ENCODE results near the gene CACNB4. TPM values are rescaled to one million over a fixed set of nuclear protein-coding genes. Genes with fewer than 3 reads are reported as not detected.

CACNB4 gene
- total RNA-seq, 2 donors from 2014 or later = 0.33 to 1.3 TPM

GRCh38 chr2:151981886-151982285 is 117.0 kb downstream of the CACNB4 start:
- intact Hi-C loops (cut with DNase I) = no loop called here
- no peaks in the 10 kb centered on the region for H3K36me3 ChIP-seq (replicated peaks in 1 of 2; ENCODE audit: insufficient read depth in 1 of 2, low read depth in 2 of 2)
- 92 to 93% methylated on average over 1 of the region's 1 CpG for whole genome bisulfite sequencing, 2 donors
- H3K9me3 ChIP-seq = no peaks in the 10 kb centered on the region
- no peak overlapping the region for H3K27ac ChIP-seq
- DNase-seq (no peak), ATAC-seq (no peak)
- TF ChIP-seq CTCF (IDR thresholded peaks at IDR 0.05) (no peak), POLR2A (IDR thresholded peaks at IDR 0.05) (no peak)
- H3K4me3 ChIP-seq = no peak overlapping the region
- H3K4me1 ChIP-seq = no peaks in the 10 kb centered on the region
- H3K27me3 ChIP-seq = no peaks in the 10 kb centered on the region

- 93 to 96% methylated on average over 3 of the region's 3 CpGs for WGBS, 2 donors
- Histone ChIP-seq H3K9me3 (no peaks in the 10 kb centered on the region), H3K4me1 (no peaks in the 10 kb centered on the region), H3K27ac (no peak overlapping the region), H3K36me3 (replicated peaks in 1 of 2; ENCODE audit: insufficient read depth in 1 of 2, low read depth in 2 of 2) (no peaks in the 10 kb centered on the region), H3K27me3 (no peaks in the 10 kb centered on the region), H3K4me3 (no peak overlapping the region)
- ATAC-seq (no peak), DNase-seq (no peak)
- no peak for TF ChIP-seq CTCF (IDR thresholded peaks at IDR 0.05)
- TF ChIP-seq POLR2A (IDR thresholded peaks at IDR 0.05) = no peak
- intact Hi-C loops (cut with DNase I) = no loop called here
These were observed 119.2 kb downstream of the CACNB4 start for GRCh38 chr2:151979694-151980093.

- TF ChIP-seq CTCF (IDR thresholded peaks at IDR 0.05) (no peak), POLR2A (IDR thresholded peaks at IDR 0.05) (no peak)
- 72 to 86% methylated on average over 5 to 7 of the region's 7 CpGs for WGBS, 2 donors
- no peak for ATAC-seq
These were observed 120.1 kb downstream of the CACNB4 start for GRCh38 chr2:151978709-151979108.

DNA sequence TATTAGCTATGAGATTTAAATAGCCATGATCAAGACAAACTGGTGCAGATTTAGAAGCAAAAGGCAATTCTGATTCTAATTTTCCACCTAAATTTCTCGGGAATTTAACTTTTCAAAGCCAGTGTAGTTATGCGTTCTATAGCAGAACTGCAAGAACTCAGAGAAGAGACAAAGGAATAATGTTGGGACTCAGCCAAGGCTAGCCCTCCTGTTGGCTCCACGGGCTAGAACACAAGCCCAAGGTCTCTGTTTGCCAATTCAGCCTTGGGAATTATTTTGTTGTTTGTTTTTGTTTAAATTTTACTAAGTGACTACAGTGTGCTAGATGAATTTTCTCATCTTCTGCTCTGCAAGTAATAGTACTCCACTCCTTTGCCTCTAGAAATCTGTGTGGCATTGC is 121.2 kb downstream of the CACNB4 start:
- Histone ChIP-seq H3K36me3 (replicated peaks in 1 of 2; ENCODE audit: insufficient read depth in 1 of 2, low read depth in 2 of 2) (no peaks in the 10 kb centered on the region), H3K4me3 (no peak overlapping the region), H3K4me1 (no peaks in the 10 kb centered on the region), H3K27ac (no peak overlapping the region), H3K27me3 (no peaks in the 10 kb centered on the region), H3K9me3 (no peaks in the 10 kb centered on the region)
- DNase-seq (no peak), ATAC-seq (no peak)
- WGBS, 2 donors = 71 to 73% methylated on average over 3 of the region's 3 CpGs
- TF ChIP-seq POLR2A (IDR thresholded peaks at IDR 0.05) (no peak), CTCF (IDR thresholded peaks at IDR 0.05) (no peak)
- intact Hi-C loops (cut with DNase I) = no loop called here

More at GRCh38 chr2:151978709-151979108, 120.1 kb downstream of the CACNB4 start:
- no peak overlapping the region for H3K27ac ChIP-seq
- H3K4me3 ChIP-seq = no peak overlapping the region
- H3K9me3 ChIP-seq = no peaks in the 10 kb centered on the region
- intact Hi-C loops (cut with DNase I) = no loop called here
- no peaks in the 10 kb centered on the region for H3K36me3 ChIP-seq (replicated peaks in 1 of 2; ENCODE audit: insufficient read depth in 1 of 2, low read depth in 2 of 2)
- H3K27me3 ChIP-seq = no peaks in the 10 kb centered on the region
- no peaks in the 10 kb centered on the region for H3K4me1 ChIP-seq
- DNase-seq = peak in 2 of 4 donors; percentile 23 to 35

DNA sequence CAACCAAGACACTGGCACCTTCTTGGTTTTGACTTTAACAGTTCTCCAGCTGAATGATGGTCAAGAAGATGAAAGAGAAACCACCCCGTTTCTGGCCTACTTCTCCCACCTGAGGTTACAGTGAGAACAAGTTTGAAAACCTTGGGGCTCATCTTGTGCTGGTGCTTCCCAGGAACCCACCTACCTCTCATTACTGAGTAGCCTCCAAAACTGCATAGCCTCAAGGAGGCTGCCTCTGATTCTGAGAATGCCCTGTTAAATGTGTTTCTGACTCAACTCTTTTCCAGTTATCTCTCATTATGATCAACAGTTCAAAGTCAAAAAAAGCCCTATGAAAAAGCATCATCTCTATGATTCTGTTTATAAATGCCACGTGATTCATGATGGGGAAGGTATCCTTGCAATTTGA is 121.9 kb downstream of the CACNB4 start:
- Histone ChIP-seq H3K4me1 (no peaks in the 10 kb centered on the region), H3K9me3 (no peaks in the 10 kb centered on the region), H3K4me3 (no peak overlapping the region), H3K27me3 (no peaks in the 10 kb centered on the region), H3K36me3 (replicated peaks in 1 of 2; ENCODE audit: insufficient read depth in 1 of 2, low read depth in 2 of 2) (no peaks in the 10 kb centered on the region), H3K27ac (no peak overlapping the region)
- TF ChIP-seq POLR2A (IDR thresholded peaks at IDR 0.05) (no peak), CTCF (IDR thresholded peaks at IDR 0.05) (no peak)
- DNase-seq = no peak
- ATAC-seq = no peak
- intact Hi-C loops (cut with DNase I) = no loop called here
- WGBS, 2 donors = 83 to 87% methylated on average over 2 of the region's 2 CpGs
